Astrocyte (in vitro differentiated cells and primary cell): ENCODE measurements around the gene POMT2. TPM values are rescaled to one million over a fixed set of nuclear protein-coding genes. Genes with fewer than 3 reads are reported as not detected.
A peak's percentile ranks its signal among the peaks of the same experiment; 100 is the strongest.

Experiments used
- DNase-seq: peaks from one replicate; pipeline ENCODE4 v3.0.0-alpha.2; 2010; ENCODE audit warnings: low read depth
- FAIRE-seq: peaks from 2 replicates; lab custom pipeline; 2011; peaks lifted over from hg19 to GRCh38; lab: Jason Lieb, UNC
- H2AFZ ChIP-seq: 2 replicates; pipeline ENCODE4 v1.6.0; 2012; ENCODE audit warnings: low read depth, low read length, inconsistent platforms
- H3K27ac ChIP-seq: 2 replicates; pipeline ENCODE4 v1.5.1; 2011; ENCODE audit warnings: low read depth, low read length, inconsistent platforms
- H3K27me3 ChIP-seq: 2 replicates; pipeline ENCODE4 v1.6.0; 2011; ENCODE audit warnings: low read length, inconsistent platforms; ENCODE audit not compliant: insufficient read depth
- H3K36me3 ChIP-seq: 2 replicates; pipeline ENCODE4 v1.5.1; 2011; ENCODE audit warnings: low read length, inconsistent platforms; ENCODE audit not compliant: insufficient read depth
- H3K4me1 ChIP-seq: 2 replicates; pipeline ENCODE4 v1.5.1; 2011; ENCODE audit warnings: low read length, inconsistent platforms; ENCODE audit not compliant: insufficient read depth
- H3K4me2 ChIP-seq: 2 replicates; pipeline ENCODE4 v1.6.0; 2012; ENCODE audit warnings: low read length, inconsistent platforms
- H3K4me3 ChIP-seq: 2 replicates; pipeline ENCODE4 v1.5.1; 2011; ENCODE audit warnings: low read depth, mild to moderate bottlenecking, low read length, inconsistent platforms; ENCODE audit not compliant: insufficient read depth
- H3K79me2 ChIP-seq: 2 replicates; pipeline ENCODE4 v1.6.0; 2012; ENCODE audit warnings: mild to moderate bottlenecking, low read length, inconsistent platforms; ENCODE audit not compliant: insufficient read depth
- H3K9ac ChIP-seq: 2 replicates; pipeline ENCODE4 v1.6.0; 2012; ENCODE audit warnings: mild to moderate bottlenecking, low read length, inconsistent platforms
- H3K9me3 ChIP-seq: 2 replicates; pipeline ENCODE4 v1.5.1; 2012; ENCODE audit warnings: low read depth, mild to moderate bottlenecking, low read length, inconsistent platforms; ENCODE audit not compliant: insufficient read depth
- H4K20me1 ChIP-seq: 2 replicates; pipeline ENCODE4 v1.6.0; 2012; ENCODE audit warnings: low read length, inconsistent platforms; ENCODE audit not compliant: insufficient read depth
- H3K27ac Mint-ChIP-seq: one replicate; pipeline ENCODE4 v1.8.0; 2021; ENCODE audit warnings: mild to moderate bottlenecking, mixed read lengths; ENCODE audit not compliant: unreplicated experiment
- H3K27me3 Mint-ChIP-seq: one replicate; pipeline ENCODE4 v1.8.0; 2021; ENCODE audit warnings: low read depth, mixed read lengths; ENCODE audit not compliant: unreplicated experiment
- H3K36me3 Mint-ChIP-seq: one replicate; pipeline ENCODE4 v1.8.0; 2021; ENCODE audit warnings: low read depth, mixed read lengths; ENCODE audit not compliant: unreplicated experiment
- H3K4me1 Mint-ChIP-seq: one replicate; pipeline ENCODE4 v1.8.0; 2021; ENCODE audit warnings: low read depth, mixed read lengths; ENCODE audit not compliant: unreplicated experiment
- H3K4me3 Mint-ChIP-seq: one replicate; pipeline ENCODE4 v1.8.0; 2021; ENCODE audit warnings: mild to moderate bottlenecking, moderate library complexity, mixed read lengths; ENCODE audit not compliant: unreplicated experiment
- H3K9me3 Mint-ChIP-seq: one replicate; pipeline ENCODE4 v1.8.0; 2021; ENCODE audit warnings: mild to moderate bottlenecking, mixed read lengths; ENCODE audit not compliant: unreplicated experiment
- CTCF ChIP-seq: IDR thresholded peaks from 2 replicates; pipeline ENCODE4 v1.5.1; 2011; ENCODE audit warnings: low read depth, mild to moderate bottlenecking, inconsistent platforms, low read length, moderate library complexity; ENCODE audit not compliant: insufficient read depth
- EZH2 ChIP-seq: IDR thresholded peaks from 2 replicates; pipeline ENCODE4 v1.6.1; 2012; ENCODE audit warnings: mild to moderate bottlenecking, low read length, inconsistent platforms; ENCODE audit not compliant: insufficient read depth
- total RNA-seq: library from RNA; stranded (reverse); gene quantifications from 2 replicates; pipeline ENCODE4 v1.2.1, GENCODE V29; 2021

Gene POMT2
- total RNA-seq, 1 donor from 2014 or later: 53.4 TPM

GRCh38 chr14:77306416-77306815, 14.3 kb downstream of the POMT2 start:
- FAIRE-seq (no peak), DNase-seq (no peak)
- Histone ChIP-seq H3K36me3 (no peaks in the 10 kb centered on the region), H3K27ac (peak overlapping the region; percentile 49), H3K9ac (peak overlapping the region; percentile 42), H3K79me2 (peaks cover 2% of the 10 kb centered on the region), H3K27me3 (no peaks in the 10 kb centered on the region), H3K4me3 (no peak overlapping the region), H3K9me3 (no peaks in the 10 kb centered on the region), H4K20me1 (no peaks in the 10 kb centered on the region), H3K4me1 (peaks cover 61% of the 10 kb centered on the region), H3K4me2 (peak overlapping the region; percentile 62), H2AFZ (no peak overlapping the region)
- Mint-ChIP-seq H3K27ac (peak overlapping the region; percentile 95), H3K4me3 (peak overlapping the region; percentile 70), H3K27me3 (no peaks in the 10 kb centered on the region), H3K36me3 (peaks cover 6% of the 10 kb centered on the region), H3K9me3 (no peaks in the 10 kb centered on the region), H3K4me1 (peaks cover 52% of the 10 kb centered on the region)
- TF ChIP-seq CTCF (no peak), EZH2 (no peak)

GRCh38 chr14:77305696-77306095, 15.0 kb downstream of the POMT2 start:
- Mint-ChIP-seq H3K27ac (no peak overlapping the region), H3K4me1 (peaks cover 55% of the 10 kb centered on the region), H3K27me3 (no peaks in the 10 kb centered on the region), H3K4me3 (no peak overlapping the region), H3K36me3 (peaks cover 6% of the 10 kb centered on the region), H3K9me3 (no peaks in the 10 kb centered on the region)
- Histone ChIP-seq H4K20me1 (no peaks in the 10 kb centered on the region), H3K9me3 (no peaks in the 10 kb centered on the region), H2AFZ (no peak overlapping the region), H3K4me2 (no peak overlapping the region), H3K9ac (no peak overlapping the region), H3K27ac (no peak overlapping the region), H3K4me3 (no peak overlapping the region), H3K27me3 (no peaks in the 10 kb centered on the region), H3K4me1 (peaks cover 65% of the 10 kb centered on the region), H3K36me3 (no peaks in the 10 kb centered on the region), H3K79me2 (no peaks in the 10 kb centered on the region)
- no peak for TF ChIP-seq CTCF
- TF ChIP-seq EZH2: no peak
- FAIRE-seq (no peak), DNase-seq (no peak)

- Histone ChIP-seq H3K4me1 (peaks cover 65% of the 10 kb centered on the region), H3K27ac (peak overlapping the region; percentile 97), H3K9me3 (no peaks in the 10 kb centered on the region), H3K4me2 (peak overlapping the region; percentile 80), H3K27me3 (no peaks in the 10 kb centered on the region), H3K4me3 (no peak overlapping the region), H3K79me2 (no peaks in the 10 kb centered on the region), H2AFZ (no peak overlapping the region), H4K20me1 (no peaks in the 10 kb centered on the region), H3K36me3 (no peaks in the 10 kb centered on the region), H3K9ac (peak overlapping the region; percentile 84)
- DNase-seq (peak; percentile 97), FAIRE-seq (peak; percentile 99)
- H3K9me3 Mint-ChIP-seq: no peaks in the 10 kb centered on the region
- H3K27ac Mint-ChIP-seq: peak overlapping the region; percentile 89
- H3K4me3 Mint-ChIP-seq: peak overlapping the region; percentile 30
- TF ChIP-seq EZH2 (no peak), CTCF (no peak)
- H3K36me3 Mint-ChIP-seq: peaks cover 5% of the 10 kb centered on the region
- no peaks in the 10 kb centered on the region for H3K27me3 Mint-ChIP-seq
- peaks cover 53% of the 10 kb centered on the region for H3K4me1 Mint-ChIP-seq
Measured at GRCh38 chr14:77303417-77304156, 17.1 kb downstream of the POMT2 start.
